ENCODE data around the gene EHD1. TPM values are rescaled to one million over a fixed set of nuclear protein-coding genes. Genes with fewer than 3 reads are reported as not detected.

Gene EHD1
- total and polyA plus RNA-seq, 9 of the 15 experiments (the other 6 are each of a cell fraction or from before 2014, with no cell fraction given) = 0.46 to 65.0 (median 16.4) TPM

DNA sequence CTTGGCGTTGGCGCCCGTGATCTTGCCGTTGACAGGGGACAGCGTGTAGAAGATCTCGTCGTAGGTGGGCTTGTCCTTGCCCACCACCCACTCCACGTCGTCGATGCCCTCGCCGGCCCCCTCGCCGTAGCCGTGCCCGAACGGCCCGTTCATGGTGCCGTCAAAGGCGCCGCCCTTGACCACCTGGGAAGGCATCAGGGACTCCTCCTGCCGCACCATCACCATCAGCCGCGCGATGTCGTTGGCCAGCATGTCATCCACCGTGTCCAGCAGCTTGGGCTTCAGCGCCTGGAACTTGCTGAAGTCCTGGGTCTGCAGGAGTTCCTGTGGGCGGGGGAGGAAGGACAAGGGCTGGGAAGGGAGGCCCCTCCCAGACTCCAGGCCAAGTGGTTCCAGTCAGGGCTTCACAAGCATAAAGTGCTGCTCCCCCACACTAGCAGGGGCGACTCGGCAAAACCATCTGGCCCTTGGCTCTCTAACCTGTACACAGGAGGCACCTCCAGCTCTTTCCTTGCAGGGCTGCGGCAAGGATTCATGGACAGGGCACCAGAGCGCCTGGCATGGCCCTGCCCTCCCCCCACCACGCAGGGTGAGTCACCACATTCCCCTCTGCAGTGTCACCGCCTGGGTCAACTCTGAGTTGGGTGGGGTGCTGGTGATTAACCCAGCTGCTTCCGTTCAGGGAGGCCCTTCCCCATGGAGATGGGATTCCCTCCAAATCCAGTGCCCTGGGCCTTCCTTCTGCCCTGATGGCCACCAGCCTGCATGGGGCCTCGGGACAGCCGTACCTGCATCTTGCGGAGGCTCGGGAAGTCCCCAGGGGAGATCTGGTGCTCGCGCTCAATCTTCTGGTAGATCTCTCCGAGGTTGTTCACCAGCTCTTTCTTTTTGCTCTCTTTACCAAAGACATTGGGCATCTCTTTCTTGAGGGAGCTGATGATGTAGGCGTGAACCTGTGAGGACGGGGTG lies 23.6 kb downstream of the EHD1 start (continued):
- TF ChIP-seq, protein P1, sequence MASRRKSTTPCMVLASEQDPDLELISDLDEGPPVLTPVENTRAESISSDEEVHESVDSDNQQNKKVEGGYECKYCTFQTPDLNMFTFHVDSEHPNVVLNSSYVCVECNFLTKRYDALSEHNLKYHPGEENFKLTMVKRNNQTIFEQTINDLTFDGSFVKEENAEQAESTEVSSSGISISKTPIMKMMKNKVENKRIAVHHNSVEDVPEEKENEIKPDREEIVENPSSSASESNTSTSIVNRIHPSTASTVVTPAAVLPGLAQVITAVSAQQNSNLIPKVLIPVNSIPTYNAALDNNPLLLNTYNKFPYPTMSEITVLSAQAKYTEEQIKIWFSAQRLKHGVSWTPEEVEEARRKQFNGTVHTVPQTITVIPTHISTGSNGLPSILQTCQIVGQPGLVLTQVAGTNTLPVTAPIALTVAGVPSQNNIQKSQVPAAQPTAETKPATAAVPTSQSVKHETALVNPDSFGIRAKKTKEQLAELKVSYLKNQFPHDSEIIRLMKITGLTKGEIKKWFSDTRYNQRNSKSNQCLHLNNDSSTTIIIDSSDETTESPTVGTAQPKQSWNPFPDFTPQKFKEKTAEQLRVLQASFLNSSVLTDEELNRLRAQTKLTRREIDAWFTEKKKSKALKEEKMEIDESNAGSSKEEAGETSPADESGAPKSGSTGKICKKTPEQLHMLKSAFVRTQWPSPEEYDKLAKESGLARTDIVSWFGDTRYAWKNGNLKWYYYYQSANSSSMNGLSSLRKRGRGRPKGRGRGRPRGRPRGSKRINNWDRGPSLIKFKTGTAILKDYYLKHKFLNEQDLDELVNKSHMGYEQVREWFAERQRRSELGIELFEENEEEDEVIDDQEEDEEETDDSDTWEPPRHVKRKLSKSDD (conservative IDR thresholded peaks at IDR 0.05; ENCODE audit: low read length) = no peak; the same call in 1 of the 2 replicates
- no peak; the same call in 1 of the 2 replicates for TF ChIP-seq POLR2G (IDR thresholded peaks at IDR 0.05; ENCODE audit: low read depth, low read length)
- TF ChIP-seq, protein P2, sequence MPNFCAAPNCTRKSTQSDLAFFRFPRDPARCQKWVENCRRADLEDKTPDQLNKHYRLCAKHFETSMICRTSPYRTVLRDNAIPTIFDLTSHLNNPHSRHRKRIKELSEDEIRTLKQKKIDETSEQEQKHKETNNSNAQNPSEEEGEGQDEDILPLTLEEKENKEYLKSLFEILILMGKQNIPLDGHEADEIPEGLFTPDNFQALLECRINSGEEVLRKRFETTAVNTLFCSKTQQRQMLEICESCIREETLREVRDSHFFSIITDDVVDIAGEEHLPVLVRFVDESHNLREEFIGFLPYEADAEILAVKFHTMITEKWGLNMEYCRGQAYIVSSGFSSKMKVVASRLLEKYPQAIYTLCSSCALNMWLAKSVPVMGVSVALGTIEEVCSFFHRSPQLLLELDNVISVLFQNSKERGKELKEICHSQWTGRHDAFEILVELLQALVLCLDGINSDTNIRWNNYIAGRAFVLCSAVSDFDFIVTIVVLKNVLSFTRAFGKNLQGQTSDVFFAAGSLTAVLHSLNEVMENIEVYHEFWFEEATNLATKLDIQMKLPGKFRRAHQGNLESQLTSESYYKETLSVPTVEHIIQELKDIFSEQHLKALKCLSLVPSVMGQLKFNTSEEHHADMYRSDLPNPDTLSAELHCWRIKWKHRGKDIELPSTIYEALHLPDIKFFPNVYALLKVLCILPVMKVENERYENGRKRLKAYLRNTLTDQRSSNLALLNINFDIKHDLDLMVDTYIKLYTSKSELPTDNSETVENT (CRISPR knock-in tag; IDR thresholded peaks at IDR 0.05) = no peak
- TF ChIP-seq, protein P3, sequence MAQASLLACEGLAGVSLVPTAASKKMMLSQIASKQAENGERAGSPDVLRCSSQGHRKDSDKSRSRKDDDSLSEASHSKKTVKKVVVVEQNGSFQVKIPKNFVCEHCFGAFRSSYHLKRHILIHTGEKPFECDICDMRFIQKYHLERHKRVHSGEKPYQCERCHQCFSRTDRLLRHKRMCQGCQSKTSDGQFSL (CRISPR knock-in tag; IDR thresholded peaks at IDR 0.05) = no peak; the same call in none of the 2 replicates
- TF ChIP-seq, protein P3 (tag; IDR thresholded peaks at IDR 0.05) = peak in 1 of 2 experiments; percentile 51; a peak in 1 of 4 replicates
- no peak for TF ChIP-seq ATF1 (CRISPR knock-in tag; IDR thresholded peaks at IDR 0.05)
- TF ChIP-seq ATF1 (tag; IDR thresholded peaks at IDR 0.05) = peak; percentile 50
- no peak for TF ChIP-seq FOXK1 (CRISPR knock-in tag; IDR thresholded peaks at IDR 0.05; ENCODE audit: borderline replicate concordance)
- no peak for TF ChIP-seq MED1 (CRISPR knock-in tag; IDR thresholded peaks at IDR 0.05; ENCODE audit: borderline replicate concordance)
- TF ChIP-seq ELF4 (CRISPR knock-in tag; IDR thresholded peaks at IDR 0.05) = peak; percentile 54; the same call in 1 of the 2 replicates
- TF ChIP-seq MCM5 (IDR thresholded peaks at IDR 0.05; ENCODE audit: low read depth) = no peak
- TF ChIP-seq, protein P4, sequence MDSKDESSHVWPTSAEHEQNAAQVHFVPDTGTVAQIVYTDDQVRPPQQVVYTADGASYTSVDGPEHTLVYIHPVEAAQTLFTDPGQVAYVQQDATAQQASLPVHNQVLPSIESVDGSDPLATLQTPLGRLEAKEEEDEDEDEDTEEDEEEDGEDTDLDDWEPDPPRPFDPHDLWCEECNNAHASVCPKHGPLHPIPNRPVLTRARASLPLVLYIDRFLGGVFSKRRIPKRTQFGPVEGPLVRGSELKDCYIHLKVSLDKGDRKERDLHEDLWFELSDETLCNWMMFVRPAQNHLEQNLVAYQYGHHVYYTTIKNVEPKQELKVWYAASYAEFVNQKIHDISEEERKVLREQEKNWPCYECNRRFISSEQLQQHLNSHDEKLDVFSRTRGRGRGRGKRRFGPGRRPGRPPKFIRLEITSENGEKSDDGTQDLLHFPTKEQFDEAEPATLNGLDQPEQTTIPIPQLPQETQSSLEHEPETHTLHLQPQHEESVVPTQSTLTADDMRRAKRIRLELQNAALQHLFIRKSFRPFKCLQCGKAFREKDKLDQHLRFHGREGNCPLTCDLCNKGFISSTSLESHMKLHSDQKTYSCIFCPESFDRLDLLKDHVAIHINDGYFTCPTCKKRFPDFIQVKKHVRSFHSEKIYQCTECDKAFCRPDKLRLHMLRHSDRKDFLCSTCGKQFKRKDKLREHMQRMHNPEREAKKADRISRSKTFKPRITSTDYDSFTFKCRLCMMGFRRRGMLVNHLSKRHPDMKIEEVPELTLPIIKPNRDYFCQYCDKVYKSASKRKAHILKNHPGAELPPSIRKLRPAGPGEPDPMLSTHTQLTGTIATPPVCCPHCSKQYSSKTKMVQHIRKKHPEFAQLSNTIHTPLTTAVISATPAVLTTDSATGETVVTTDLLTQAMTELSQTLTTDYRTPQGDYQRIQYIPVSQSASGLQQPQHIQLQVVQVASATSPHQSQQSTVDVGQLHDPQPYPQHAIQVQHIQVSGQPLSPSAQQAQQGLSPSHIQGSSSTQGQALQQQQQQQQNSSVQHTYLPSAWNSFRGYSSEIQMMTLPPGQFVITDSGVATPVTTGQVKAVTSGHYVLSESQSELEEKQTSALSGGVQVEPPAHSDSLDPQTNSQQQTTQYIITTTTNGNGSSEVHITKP (IDR thresholded peaks at IDR 0.05; ENCODE audit: partially characterized antibody) = peak; percentile 83
- TF ChIP-seq POLR2H (tag; IDR thresholded peaks at IDR 0.05; ENCODE audit: low read depth) = no peak
- no peak for TF ChIP-seq SMARCB1 (IDR thresholded peaks at IDR 0.05; ENCODE audit: insufficient read length, low read depth)
- TF ChIP-seq ZNF561 (CRISPR knock-in tag; conservative IDR thresholded peaks at IDR 0.05) = no peak

Measured in K562 (cell line).